Stimulated activated effector memory CD8-positive, alpha-beta T cell treated with anti-CD3 and anti-CD28 coated beads, Interleukin-12 subunit alpha, Interleukin-12 subunit beta, amount 100 ng/mL, for 72 hours (primary cell): ENCODE measurements around the gene CEP170.
"Not testable (repeated sequence)": the region's sequence is repeated elsewhere in the genome, so short reads cannot be mapped to it uniquely, and the experiment has no call there.

Experiments
- ATAC-seq: fragments of 150-1000 bp; cut with Tn5 transposase; 2 replicates; pipeline ENCODE4 v1.10.0; 2021
- DNase-seq, 2 donors: peaks; one replicate each; pipeline ENCODE4 v3.0.0; 2021 to 2022; ENCODE audit warnings: low spot score in 2 of 2
- H3K27ac Mint-ChIP-seq: one replicate; pipeline ENCODE4 v1.8.0; 2022; ENCODE audit warnings: mild to moderate bottlenecking, mixed read lengths
- H3K36me3 Mint-ChIP-seq: one replicate; pipeline ENCODE4 v1.8.0; 2022; ENCODE audit warnings: mild to moderate bottlenecking, mixed read lengths
- H3K4me1 Mint-ChIP-seq: one replicate; pipeline ENCODE4 v1.8.0; 2022; ENCODE audit warnings: mixed read lengths
- H3K4me3 Mint-ChIP-seq: one replicate; pipeline ENCODE4 v1.8.0; 2022; ENCODE audit warnings: mild to moderate bottlenecking, mixed read lengths
- H3K9me3 Mint-ChIP-seq: one replicate; pipeline ENCODE4 v1.8.0; 2022; ENCODE audit warnings: mixed read lengths

CEP170 gene

DNA sequence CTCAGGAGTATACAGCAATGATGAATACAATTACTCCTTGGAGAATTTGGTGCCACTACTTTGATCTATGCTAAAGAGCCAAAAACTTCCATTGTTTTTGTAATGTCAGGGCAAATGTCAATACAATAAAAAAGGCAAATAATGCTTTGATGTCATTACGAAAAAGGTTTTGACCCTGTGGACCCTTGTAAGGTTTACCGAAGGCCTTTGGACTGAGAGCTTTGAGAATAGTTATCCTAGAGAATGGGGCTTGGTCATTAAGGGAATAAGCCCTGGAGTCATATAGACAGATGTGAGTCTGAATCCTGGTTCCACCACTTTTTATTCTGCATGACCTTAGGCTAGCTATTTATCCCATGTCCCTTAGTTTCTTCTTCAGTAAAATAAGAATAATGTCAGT lies 27.5 kb downstream of the CEP170 start:
- H3K36me3 Mint-ChIP-seq, result peaks cover 16% of the 10 kb centered on the region
- H3K4me3 Mint-ChIP-seq, result no peak overlapping the region
- no peak overlapping the region for H3K27ac Mint-ChIP-seq

DNA sequence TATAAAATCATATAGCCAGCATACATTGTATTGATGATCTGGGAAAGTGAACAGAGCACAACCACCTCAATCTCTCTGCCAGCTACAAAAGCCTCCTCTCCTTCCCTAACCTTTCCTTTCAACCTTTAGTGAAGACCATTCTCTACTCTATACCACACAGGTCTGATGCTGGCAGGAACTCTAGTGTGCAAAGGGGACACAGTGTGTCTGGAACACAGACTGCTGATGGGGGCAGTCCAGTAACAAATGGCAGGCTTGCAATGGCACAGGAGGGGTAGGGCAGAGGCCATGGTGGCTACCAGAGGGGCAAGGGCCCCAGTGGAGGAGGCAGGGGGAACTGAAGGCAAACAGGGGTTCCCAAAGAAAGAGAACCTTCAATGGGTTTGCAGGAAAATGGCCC lies 37.0 kb downstream of the CEP170 start:
- ATAC-seq (no peak), DNase-seq (no peak)
- peaks cover 26% of the 10 kb centered on the region for H3K36me3 Mint-ChIP-seq
- no peak overlapping the region for H3K27ac Mint-ChIP-seq
- H3K9me3 Mint-ChIP-seq, result no peaks in the 10 kb centered on the region
- H3K4me1 Mint-ChIP-seq, result no peaks in the 10 kb centered on the region
- no peak overlapping the region for H3K4me3 Mint-ChIP-seq

More for the DNA sequence above, 27.5 kb downstream of the CEP170 start:
- Mint-ChIP-seq H3K4me1 (no peaks in the 10 kb centered on the region), H3K9me3 (peaks cover 20% of the 10 kb centered on the region)
- ATAC-seq (no peak), DNase-seq (no peak)

DNA sequence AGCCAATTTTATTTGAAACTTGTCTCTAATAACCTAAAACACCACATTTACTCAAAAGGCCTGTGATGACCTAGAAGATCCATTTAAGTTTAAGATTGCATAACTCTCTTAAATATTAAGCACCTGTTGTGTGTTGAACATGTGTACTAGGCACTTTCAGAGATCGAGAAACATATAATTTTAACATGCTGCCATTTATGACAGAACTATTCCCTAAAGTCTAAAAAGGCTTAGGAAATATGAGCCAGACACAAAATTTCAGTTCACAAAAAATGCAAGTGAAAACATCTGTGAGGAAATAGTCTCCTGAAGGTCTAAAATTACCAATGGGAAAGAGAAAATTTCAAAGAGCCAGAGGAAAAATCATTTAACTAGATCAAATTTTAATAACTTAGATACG lies 37.7 kb downstream of the CEP170 start:
- Mint-ChIP-seq H3K36me3 (peaks cover 28% of the 10 kb centered on the region), H3K9me3 (no peaks in the 10 kb centered on the region), H3K4me3 (no peak overlapping the region), H3K27ac (no peak overlapping the region), H3K4me1 (no peaks in the 10 kb centered on the region)
- ATAC-seq, result no peak
- DNase-seq, result no peak

DNA sequence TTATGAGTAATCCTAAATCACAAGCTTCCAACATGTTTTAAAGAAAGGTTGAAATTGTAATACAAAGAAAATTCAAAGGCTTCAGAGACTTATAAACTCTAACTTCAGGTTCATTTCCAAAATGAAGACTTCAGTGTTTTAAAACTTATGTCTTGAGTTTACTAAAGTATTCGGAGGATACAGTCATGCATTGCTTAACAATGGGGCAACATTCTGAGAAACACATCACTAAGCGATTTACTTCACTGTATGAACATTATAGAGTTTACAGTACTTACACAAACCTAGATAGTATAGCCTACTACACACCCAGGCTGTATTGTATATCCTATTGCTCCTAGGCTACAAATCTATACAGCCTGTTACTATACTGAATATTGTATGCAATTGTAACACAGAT lies 38.3 kb downstream of the CEP170 start:
- ATAC-seq (no peak), DNase-seq (no peak)
- H3K4me3 Mint-ChIP-seq, result no peak overlapping the region
- peaks cover 29% of the 10 kb centered on the region for H3K36me3 Mint-ChIP-seq
- H3K9me3 Mint-ChIP-seq, result no peaks in the 10 kb centered on the region
- no peak overlapping the region for H3K27ac Mint-ChIP-seq
- H3K4me1 Mint-ChIP-seq, result no peaks in the 10 kb centered on the region

DNA sequence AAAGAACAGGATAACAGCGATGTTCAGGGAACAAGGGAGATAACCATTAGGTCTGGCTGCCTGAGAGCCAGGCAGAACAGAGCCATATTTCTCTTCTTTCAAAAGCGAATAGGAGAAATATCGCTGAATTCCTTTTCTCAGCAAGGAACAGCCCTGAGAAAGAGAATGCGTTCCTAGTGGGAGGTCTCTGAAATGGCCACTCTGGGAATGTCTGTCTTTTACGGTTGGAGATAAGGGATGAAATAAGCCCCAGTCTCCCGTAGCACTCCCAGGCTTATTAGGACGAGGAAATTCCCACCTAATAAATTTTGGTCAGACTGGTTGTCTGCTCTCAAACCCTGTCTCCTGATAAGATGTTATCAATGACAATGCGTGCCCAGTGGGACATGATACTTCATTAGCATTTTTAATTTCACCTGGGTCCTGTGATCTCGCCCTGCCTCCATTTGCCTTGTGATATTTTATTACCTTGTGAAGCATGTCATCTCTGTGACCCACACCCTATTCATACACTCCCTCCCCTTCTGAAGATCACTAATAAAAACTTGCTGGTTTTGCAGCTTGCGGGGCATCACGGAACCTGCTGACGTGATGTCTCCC lies 39.7 kb downstream of the CEP170 start:
- H3K4me1 Mint-ChIP-seq, DNase-seq, H3K27ac Mint-ChIP-seq, H3K9me3 Mint-ChIP-seq, H3K4me3 Mint-ChIP-seq, ATAC-seq: not testable (repeated sequence)
- peaks cover 16% of the 10 kb centered on the region for H3K36me3 Mint-ChIP-seq

DNA sequence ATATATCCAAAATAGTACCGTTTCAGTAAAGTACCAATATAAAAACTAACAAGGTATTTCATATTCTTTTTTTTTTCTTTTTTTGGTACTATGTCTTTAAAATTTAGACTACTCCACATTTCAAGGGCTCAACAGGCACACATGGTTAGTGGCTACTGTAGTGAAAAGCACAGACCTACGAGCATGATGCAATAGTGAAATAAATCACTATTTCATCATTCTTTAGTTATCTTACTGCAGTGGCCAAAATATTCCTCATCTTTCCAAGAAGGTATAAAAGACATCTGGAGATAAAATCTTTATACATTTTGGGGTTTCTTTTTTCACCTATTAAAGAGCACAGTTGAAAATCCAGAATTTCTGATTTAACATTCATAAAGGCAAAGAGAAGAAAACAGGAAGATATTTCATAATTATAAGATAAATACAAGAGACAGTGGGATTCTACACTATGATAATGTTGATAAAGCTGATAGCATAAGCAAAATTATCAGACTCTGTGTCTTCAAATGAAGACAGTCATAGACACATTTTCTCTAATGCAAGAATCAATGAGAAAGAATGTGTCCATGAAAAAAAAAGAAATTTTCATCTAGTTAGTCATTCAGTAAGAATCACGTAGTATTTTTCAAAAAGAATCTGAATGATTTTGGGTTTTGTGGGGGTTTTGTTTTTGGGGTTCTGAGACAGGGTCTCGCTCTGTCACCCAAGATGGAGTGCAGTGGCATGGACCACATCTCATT lies 41.9 kb downstream of the CEP170 start:
- no peak overlapping the region for H3K27ac Mint-ChIP-seq
- DNase-seq (no peak), ATAC-seq (no peak)

DNA sequence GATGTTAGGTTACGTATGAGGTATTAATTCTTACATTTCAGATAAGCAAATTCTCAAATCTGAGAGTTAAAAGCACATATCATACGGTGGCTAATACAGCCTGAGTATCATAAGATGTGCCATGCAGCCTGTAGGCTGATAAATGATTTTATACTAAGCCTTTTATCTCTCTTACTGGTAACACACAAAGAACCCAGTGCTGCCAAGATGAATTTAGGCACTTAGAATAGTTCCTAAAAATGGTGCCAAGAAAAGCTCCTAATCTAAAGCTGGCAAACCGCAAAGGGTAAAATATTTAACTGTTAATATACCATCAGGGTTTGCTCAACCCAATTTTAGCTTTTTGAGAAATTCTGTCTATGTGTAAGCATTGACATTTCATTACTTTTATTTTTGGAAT lies 43.1 kb downstream of the CEP170 start:
- not testable (repeated sequence) for H3K4me3 Mint-ChIP-seq, H3K9me3 Mint-ChIP-seq

More for the DNA sequence above, 41.9 kb downstream of the CEP170 start:
- Mint-ChIP-seq H3K4me3 (no peak overlapping the region), H3K36me3 (peaks cover 14% of the 10 kb centered on the region), H3K4me1 (no peaks in the 10 kb centered on the region), H3K9me3 (no peaks in the 10 kb centered on the region)

DNA sequence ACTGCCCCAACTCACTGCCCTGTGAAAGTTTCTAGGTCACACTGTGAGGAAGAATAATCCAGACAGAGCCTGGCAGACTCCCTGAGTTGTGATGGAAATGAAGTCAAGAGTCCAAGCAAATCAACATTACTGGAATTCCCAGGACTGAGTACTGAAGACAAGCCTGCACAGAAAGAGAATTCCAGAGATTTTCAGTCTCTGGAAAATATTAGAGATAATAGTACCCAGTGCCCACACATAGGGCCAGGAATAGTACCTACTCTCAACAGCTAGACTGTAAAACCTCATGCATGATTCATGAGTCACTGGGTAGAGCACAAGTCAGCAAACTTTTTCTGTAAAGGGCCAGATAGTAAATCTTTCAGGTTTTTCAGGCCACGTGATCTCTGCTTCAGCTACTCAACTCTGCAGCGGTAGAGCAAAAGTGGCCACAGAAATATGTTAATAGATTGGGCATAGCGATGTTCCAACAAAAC lies 50.0 kb downstream of the CEP170 start:
- not testable (repeated sequence) for ATAC-seq, H3K4me1 Mint-ChIP-seq, DNase-seq, H3K9me3 Mint-ChIP-seq, H3K4me3 Mint-ChIP-seq, H3K27ac Mint-ChIP-seq
- H3K36me3 Mint-ChIP-seq, result peaks cover 20% of the 10 kb centered on the region

More for the DNA sequence above, 43.1 kb downstream of the CEP170 start:
- DNase-seq, H3K27ac Mint-ChIP-seq, H3K4me1 Mint-ChIP-seq, ATAC-seq: not testable (repeated sequence)
- peaks cover 14% of the 10 kb centered on the region for H3K36me3 Mint-ChIP-seq

DNA sequence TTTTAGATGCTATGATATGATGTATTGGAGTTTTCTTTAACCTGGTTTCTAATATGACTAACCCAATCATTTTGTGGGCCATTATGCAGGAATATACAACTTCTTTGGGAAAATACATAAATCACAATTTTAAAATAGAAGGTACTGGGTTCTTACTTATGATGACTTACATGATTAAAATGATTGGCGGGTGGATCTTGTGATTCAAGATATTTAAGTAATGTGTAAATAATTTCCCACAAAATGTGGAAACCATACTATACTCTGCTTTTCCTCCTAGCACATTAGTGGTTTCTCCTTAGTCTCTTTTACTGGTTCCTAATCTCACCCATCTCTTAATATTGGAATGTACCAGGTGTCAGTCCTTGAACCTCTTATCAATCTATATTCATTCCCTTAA lies 50.7 kb downstream of the CEP170 start:
- not testable (repeated sequence) for ATAC-seq, DNase-seq, H3K9me3 Mint-ChIP-seq

DNA sequence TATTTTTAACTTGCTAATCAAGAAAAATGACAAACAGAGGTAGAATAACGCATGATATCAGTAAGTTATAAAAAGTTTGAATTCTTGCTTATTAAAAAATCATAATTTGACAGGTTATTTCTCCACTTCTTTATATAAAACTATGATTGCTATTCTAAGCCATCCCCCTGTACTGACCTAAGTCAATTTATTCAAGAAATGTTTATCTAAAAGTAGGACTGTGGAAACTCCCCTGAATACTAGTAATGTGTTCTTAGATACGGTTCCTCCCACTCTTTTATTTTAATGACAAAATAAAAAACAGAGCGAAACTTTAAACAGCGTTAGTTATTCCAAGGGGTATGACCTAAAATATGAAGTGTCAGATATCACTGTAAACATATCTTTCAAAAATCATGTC lies 51.9 kb downstream of the CEP170 start:
- H3K4me3 Mint-ChIP-seq, ATAC-seq: not testable (repeated sequence)

More for the DNA sequence above, 50.7 kb downstream of the CEP170 start:
- not testable (repeated sequence) for H3K4me3 Mint-ChIP-seq, H3K27ac Mint-ChIP-seq, H3K4me1 Mint-ChIP-seq
- peaks cover 14% of the 10 kb centered on the region for H3K36me3 Mint-ChIP-seq

DNA sequence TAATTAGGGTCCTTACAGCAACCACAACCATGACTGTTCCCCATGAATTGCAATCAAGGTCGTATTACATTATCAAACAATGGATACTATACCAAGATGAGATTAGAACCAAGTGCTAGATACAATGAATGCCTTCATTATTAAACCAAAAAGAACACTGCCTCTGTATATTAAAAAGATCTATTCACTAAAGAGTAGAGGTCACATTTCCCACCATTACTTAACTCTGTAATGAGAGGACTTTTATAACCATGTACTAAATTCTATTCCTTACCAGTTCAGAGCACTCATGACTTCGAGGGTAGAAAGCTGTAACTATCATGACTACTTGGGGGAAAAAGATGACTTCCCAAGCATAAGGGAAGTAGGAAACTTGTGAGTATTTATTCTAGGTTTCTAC lies 53.8 kb downstream of the CEP170 start:
- H3K27ac Mint-ChIP-seq, DNase-seq, ATAC-seq, H3K4me3 Mint-ChIP-seq, H3K9me3 Mint-ChIP-seq, H3K4me1 Mint-ChIP-seq: not testable (repeated sequence)
- peaks cover 14% of the 10 kb centered on the region for H3K36me3 Mint-ChIP-seq

More for the DNA sequence above, 51.9 kb downstream of the CEP170 start:
- H3K36me3 Mint-ChIP-seq, result peaks cover 12% of the 10 kb centered on the region
- not testable (repeated sequence) for H3K4me1 Mint-ChIP-seq, DNase-seq, H3K9me3 Mint-ChIP-seq, H3K27ac Mint-ChIP-seq

DNA sequence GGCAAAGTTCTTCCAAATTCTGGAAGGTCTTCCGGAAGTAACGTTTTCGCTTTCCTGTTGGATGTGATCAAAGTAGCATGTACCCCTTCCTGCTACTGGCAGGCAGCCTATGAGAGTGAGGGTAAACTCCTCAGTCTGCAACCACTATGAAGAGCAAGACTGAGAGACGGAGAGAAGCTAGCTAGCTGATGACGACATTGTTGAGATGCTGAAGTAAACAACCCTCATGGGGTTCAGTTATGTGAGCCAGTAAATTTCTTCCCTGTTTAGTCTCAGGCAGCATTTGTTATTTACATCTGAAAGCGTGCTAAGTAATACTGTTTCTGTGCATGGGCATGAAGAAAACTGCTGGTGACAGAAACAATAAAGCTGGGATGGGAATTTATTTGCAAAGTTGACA lies 57.6 kb downstream of the CEP170 start:
- H3K27ac Mint-ChIP-seq, ATAC-seq, H3K4me3 Mint-ChIP-seq, DNase-seq, H3K9me3 Mint-ChIP-seq, H3K36me3 Mint-ChIP-seq, H3K4me1 Mint-ChIP-seq: not testable (repeated sequence)

DNA sequence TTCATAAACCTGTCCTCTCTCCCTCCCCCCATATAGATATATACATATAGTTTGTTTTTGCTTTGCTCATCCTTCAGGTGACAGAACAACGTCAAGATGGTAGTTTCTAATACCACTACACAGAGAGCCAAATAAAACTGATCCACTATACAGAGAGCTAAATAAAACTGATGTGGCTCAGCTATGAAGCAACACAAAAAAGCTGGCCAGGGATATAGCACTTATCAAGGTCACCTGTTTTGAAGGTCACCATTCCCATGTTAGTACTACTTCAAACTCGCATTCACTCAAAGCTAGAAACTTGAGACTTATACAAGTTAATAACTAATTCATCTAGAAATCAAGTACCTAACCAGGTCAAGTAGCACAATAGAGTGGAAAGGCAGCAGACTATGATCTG lies 61.8 kb downstream of the CEP170 start:
- H3K27ac Mint-ChIP-seq, H3K9me3 Mint-ChIP-seq, H3K4me1 Mint-ChIP-seq, ATAC-seq, H3K4me3 Mint-ChIP-seq, DNase-seq: not testable (repeated sequence)
- H3K36me3 Mint-ChIP-seq, result peaks cover 15% of the 10 kb centered on the region

DNA sequence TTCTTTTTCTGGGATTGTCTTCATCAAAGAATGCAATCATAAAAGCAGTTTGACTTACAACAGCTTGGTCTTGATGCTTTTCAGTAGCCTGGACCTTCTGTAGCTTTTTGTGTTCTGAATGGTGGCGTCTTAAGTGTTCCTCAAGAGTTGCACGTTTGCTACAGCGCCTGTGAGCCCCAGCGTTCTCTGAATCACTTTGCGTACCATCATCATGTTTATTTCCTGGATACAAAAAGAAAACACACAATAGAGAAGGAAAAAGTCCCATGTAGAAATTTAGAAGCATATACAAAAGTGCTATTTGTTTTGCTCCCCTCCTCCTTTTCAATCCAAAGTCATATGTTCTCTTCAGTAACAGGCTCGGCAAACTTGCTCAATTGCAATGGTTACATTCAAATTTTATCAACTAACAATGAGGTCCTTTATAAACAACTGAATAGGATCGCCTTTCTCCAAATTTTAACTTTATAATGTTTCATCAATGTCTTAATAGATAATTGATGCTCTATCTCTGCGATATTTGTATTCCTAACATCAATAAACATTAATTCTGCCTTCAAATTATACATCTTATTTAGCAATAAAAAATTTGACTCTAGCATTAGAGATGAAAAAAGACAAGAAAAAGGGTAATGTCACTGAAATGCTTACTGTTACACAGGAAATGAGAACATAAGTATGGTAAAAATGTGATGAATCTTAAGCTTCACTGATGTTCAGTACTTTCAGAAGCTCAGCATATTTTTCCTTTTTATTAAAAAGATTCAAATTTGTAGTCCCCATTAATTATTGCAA lies 68.7 kb downstream of the CEP170 start:
- DNase-seq, H3K9me3 Mint-ChIP-seq, H3K27ac Mint-ChIP-seq, H3K4me1 Mint-ChIP-seq, H3K4me3 Mint-ChIP-seq, ATAC-seq: not testable (repeated sequence)
- H3K36me3 Mint-ChIP-seq, result peaks cover 16% of the 10 kb centered on the region

DNA sequence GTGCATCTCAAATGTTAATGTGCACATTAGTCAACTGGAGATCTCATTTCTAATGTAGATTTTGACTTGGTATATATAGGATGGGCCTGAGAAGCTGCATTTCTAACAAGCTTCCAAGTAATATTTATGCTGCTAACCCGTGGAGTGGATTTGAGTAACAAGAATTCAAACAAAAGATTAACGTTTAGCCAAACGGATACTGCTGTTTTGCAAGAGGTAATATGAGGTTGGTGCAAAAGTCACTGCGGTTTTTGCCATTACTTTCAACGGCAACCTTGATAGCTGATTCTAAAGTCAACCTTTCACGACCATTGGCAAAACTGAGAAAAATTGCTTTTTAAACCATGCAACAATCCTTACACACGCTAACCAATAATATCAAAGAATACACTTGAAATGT lies 70.3 kb downstream of the CEP170 start:
- not testable (repeated sequence) for DNase-seq, ATAC-seq, H3K4me1 Mint-ChIP-seq, H3K4me3 Mint-ChIP-seq, H3K9me3 Mint-ChIP-seq, H3K27ac Mint-ChIP-seq
- H3K36me3 Mint-ChIP-seq, result peaks cover 16% of the 10 kb centered on the region
